Heart right ventricle (tissue), 16 donors: ENCODE measurements around the gene TFEB. TPM values are rescaled to one million over a fixed set of nuclear protein-coding genes. Genes with fewer than 3 reads are reported as not detected.

Source experiments
- ATAC-seq, 8 donors: fragments of 200-7000 bp; cut with Tn5 transposase; one replicate each; pipeline ENCODE4 v1.9.1; 2020; ENCODE audit warnings: mild to moderate bottlenecking in 8 of 8, moderate library complexity in 8 of 8, moderate number of reproducible peaks in 1 of 8
- DNase-seq, 2 donors: peaks; one replicate each; pipeline ENCODE4 v3.0.0-alpha.2; 2020
- H3K27ac ChIP-seq, 10 donors: fragments of 200-600 bp; sonication (generic) in 2 of 10; one replicate each; pipeline versions ENCODE4 v1.5.0 to v1.8.0; 2020 to 2022; ENCODE audit warnings: mild to moderate bottlenecking in 3 of 10
- H3K27me3 ChIP-seq, 7 donors: fragments of 200-600 bp; one replicate each; pipeline ENCODE4 v1.8.0; 2021 to 2022; ENCODE audit warnings: mild to moderate bottlenecking in 2 of 7
- H3K36me3 ChIP-seq, 9 donors: fragments of 200-600 bp; sonication (generic) in 1 of 9; one replicate each; pipeline versions ENCODE4 v1.5.0 to v1.8.0; 2020 to 2022; ENCODE audit warnings: mild to moderate bottlenecking in 2 of 9
- H3K4me1 ChIP-seq, 9 donors: fragments of 200-600 bp; sonication (generic) in 1 of 9; one replicate each; pipeline versions ENCODE4 v1.5.0 to v1.8.0; 2020 to 2022; ENCODE audit warnings: mild to moderate bottlenecking in 4 of 9
- H3K4me3 ChIP-seq, 10 donors: fragments of 200-600 bp; sonication (generic) in 2 of 10; one replicate each; pipeline versions ENCODE4 v1.5.0 to v1.8.0; 2020 to 2022; ENCODE audit warnings: mild to moderate bottlenecking in 7 of 10, moderate library complexity in 2 of 10
- H3K9me3 ChIP-seq, 11 donors: fragments of 200-600 bp in 10 of 11; sonication (generic) in 2 of 11; one replicate each; pipeline versions ENCODE4 v1.5.0 to v1.8.0; 2013 to 2022; ENCODE audit warnings: mild to moderate bottlenecking in 2 of 11, control low read depth in 1 of 11, moderate library complexity in 1 of 11
- CTCF ChIP-seq, 9 donors: fragments of 200-600 bp; sonication (generic) in 2 of 9; IDR thresholded peaks; one replicate each; pipeline versions ENCODE4 v1.5.0 to v1.8.0; 2021 to 2022; ENCODE audit warnings: antibody characterized with exemption in 9 of 9, mild to moderate bottlenecking in 5 of 9, moderate library complexity in 1 of 9
- WGBS, 2 donors: extraction: QIAGEN DNeasy Blood & Tissue Kit; methylation state at CpG; one replicate each; pipeline ENCODE4 v1.1.7; 2013; ENCODE audit warnings: inconsistent platforms in 1 of 2; 5-methylcytosine and 5-hydroxymethylcytosine counted together
- intact Hi-C, 10 donors: fragments of 100-400 bp; cut with DNase I; formaldehyde crosslinking; loops; one replicate each; pipeline versions ENCODE4 v1.11.1 to v1.14.2; 2022
- polyA plus RNA-seq, 2 donors: library from polyadenylated mRNA; stranded (reverse); fragments of 200-250 nt; gene quantifications; one replicate each; pipeline ENCODE4 v1.2.3, GENCODE V29; 2013
- total RNA-seq, 10 donors: library from RNA; stranded (reverse); fragmentation: NEBNext Ultra II Directional in 3 of 10; extraction: Animal tissue kit (Norgen Biotek cat#: 25700) in 3 of 10; gene quantifications; one replicate each; pipeline versions ENCODE4 v1.2.1 to v1.2.4, GENCODE V29; 2021 to 2023
- donor health status: Arrhythmogenic right ventricular cardiomyopathy.
- donor health status: ischemic (EF 13 %, LVEDD 7.1; RV severe dilation, severe dysfunction).
- donor health status: healthy with polysubstance abuse.
- donor health status: DM: no; HTN: yes; CAD: no.
- donor health status: DM: no; HTN: no; CAD: no.
- donor health status: ischemic (EF 25% LVEDD 6.9; RV normal size, moderate dysfunction).
- donor health status: ischemic (EF 25% LVEDD 5.7; RV mildly dilated, moderate dysfunction).
- donor health status: healthy.
- donor health status: DM: yes; HTN: yes; CAD: no.
- donor health status: Ischemic cardiomyopathy.
- donor health status: ischemic (EF 35%, LVEDD 5.7; RV mildly dilated, moderate dysfunction).
- donor health status: nonischemic (EF 11% LVEDD 7.7; RV severe dilation, severe dysfunction).
- donor health status: DM: yes; HTN: yes; CAD: no.
- donor health status: PGD.
- donor health status: ischemic (EF 29% LVEDD 5.4; RV normal size, mild dysfunction).
- donor health status: nonischemic (EF 23%, LVEDD 6.1; RV moderate dilation, normal function).

The TFEB gene
- total and polyA plus RNA-seq, 12 donors, result 29.2 to 52.3 (median 39.6) TPM

GRCh38 chr6:41644297-41644879 lies 91.0 kb downstream of the TFEB start:
- no peak for TF ChIP-seq CTCF (IDR thresholded peaks at IDR 0.05)
- intact Hi-C loops, result no loop called here
- 86 to 87% methylated on average over 4 of the region's 4 CpGs for WGBS, 2 donors
- Histone ChIP-seq H3K27me3 (peaks cover 0 to 17% (median 6%) of the 10 kb centered on the region in 7 donors), H3K4me1 (peaks cover 0 to 23% (median 0%) of the 10 kb centered on the region in 9 donors), H3K27ac (no peak overlapping the region), H3K36me3 (no peaks in the 10 kb centered on the region), H3K9me3 (no peaks in the 10 kb centered on the region), H3K4me3 (no peak overlapping the region)
- DNase-seq (no peak), ATAC-seq (no peak)

GRCh38 chr6:41643899-41644269 lies 91.5 kb downstream of the TFEB start:
- Histone ChIP-seq H3K9me3 (no peaks in the 10 kb centered on the region), H3K36me3 (no peaks in the 10 kb centered on the region), H3K4me1 (peaks cover 0 to 26% (median 0%) of the 10 kb centered on the region in 9 donors), H3K4me3 (no peak overlapping the region), H3K27me3 (peaks cover 0 to 20% (median 11%) of the 10 kb centered on the region in 7 donors), H3K27ac (no peak overlapping the region)
- intact Hi-C loops, result no loop called here
- DNase-seq, result no peak
- WGBS, 2 donors, result 85 to 93% methylated on average over 4 of the region's 4 CpGs
- no peak for TF ChIP-seq CTCF (IDR thresholded peaks at IDR 0.05)
- no peak for ATAC-seq

GRCh38 chr6:41642960-41643898 lies 92.2 kb downstream of the TFEB start:
- ATAC-seq (peak in 1 of 8 donors; percentile 28), DNase-seq (no peak)
- intact Hi-C loops, result no loop called here
- Histone ChIP-seq H3K27me3 (peaks cover 4 to 25% (median 18%) of the 10 kb centered on the region in 7 donors), H3K36me3 (no peaks in the 10 kb centered on the region), H3K4me3 (no peak overlapping the region), H3K9me3 (no peaks in the 10 kb centered on the region), H3K4me1 (peaks cover 0 to 33% (median 6%) of the 10 kb centered on the region in 9 donors), H3K27ac (no peak overlapping the region)
- no peak for TF ChIP-seq CTCF (IDR thresholded peaks at IDR 0.05)
- 77 to 79% methylated on average over 10 of the region's 10 CpGs for WGBS, 2 donors

- Histone ChIP-seq H3K4me3 (no peak overlapping the region), H3K27me3 (peaks cover 11 to 34% (median 27%) of the 10 kb centered on the region in 7 donors), H3K4me1 (peaks cover 5 to 42% (median 15%) of the 10 kb centered on the region in 9 donors), H3K36me3 (no peaks in the 10 kb centered on the region), H3K27ac (no peak overlapping the region), H3K9me3 (no peaks in the 10 kb centered on the region)
- 80 to 81% methylated on average over 11 of the region's 11 CpGs for WGBS, 2 donors
- DNase-seq (no peak), ATAC-seq (no peak)
- TF ChIP-seq CTCF (IDR thresholded peaks at IDR 0.05), result no peak
- intact Hi-C loops, result no loop called here
These were observed 93.1 kb downstream of the TFEB start for GRCh38 chr6:41642090-41642959.
